ENCODE results near the gene POLR1E. TPM values are rescaled to one million over a fixed set of nuclear protein-coding genes. Genes with fewer than 3 reads are reported as not detected.
A peak's percentile ranks its signal among the peaks of the same experiment; 100 is the strongest.

Gene POLR1E, protein sequence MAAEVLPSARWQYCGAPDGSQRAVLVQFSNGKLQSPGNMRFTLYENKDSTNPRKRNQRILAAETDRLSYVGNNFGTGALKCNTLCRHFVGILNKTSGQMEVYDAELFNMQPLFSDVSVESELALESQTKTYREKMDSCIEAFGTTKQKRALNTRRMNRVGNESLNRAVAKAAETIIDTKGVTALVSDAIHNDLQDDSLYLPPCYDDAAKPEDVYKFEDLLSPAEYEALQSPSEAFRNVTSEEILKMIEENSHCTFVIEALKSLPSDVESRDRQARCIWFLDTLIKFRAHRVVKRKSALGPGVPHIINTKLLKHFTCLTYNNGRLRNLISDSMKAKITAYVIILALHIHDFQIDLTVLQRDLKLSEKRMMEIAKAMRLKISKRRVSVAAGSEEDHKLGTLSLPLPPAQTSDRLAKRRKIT
- total RNA-seq, result 29.3 TPM

GRCh38 chr9:37485389-37486255, at the start of gene POLR1E:
Gene POLR1E (plus strand): TSS chr9:37485948. CDS start chr9:37486048, 100 bp downstream.
- DNase-seq, result peak; percentile 95

DNA sequence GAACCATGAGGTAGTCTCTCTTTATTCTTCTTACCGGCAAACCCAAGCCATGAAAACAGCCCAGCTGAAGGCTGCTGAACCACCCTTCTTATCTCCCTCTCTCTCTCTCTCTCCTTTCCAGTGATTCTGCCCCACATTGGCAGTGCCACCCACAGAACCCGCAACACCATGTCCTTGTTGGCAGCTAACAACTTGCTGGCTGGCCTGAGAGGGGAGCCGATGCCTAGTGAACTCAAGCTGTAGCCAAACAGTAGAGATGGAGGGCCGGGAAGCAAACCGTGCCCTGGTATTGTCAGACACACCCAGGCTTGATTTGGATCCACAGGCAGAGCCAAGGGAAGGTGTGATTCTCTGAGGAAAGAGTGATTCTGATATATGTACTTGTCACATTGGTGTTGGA, 49.2 kb upstream of the POLR1E start:
- no peak for DNase-seq

- no peak for DNase-seq
Observed at GRCh38 chr9:37437010-37437409, 48.7 kb upstream of the POLR1E start.

- DNase-seq, result no peak
Observed at GRCh38 chr9:37437621-37438020, 48.1 kb upstream of the POLR1E start.

GRCh38 chr9:37438359-37438758, 47.4 kb upstream of the POLR1E start:
- no peak for DNase-seq

GRCh38 chr9:37441776-37442370, 43.9 kb upstream of the POLR1E start:
- peak; percentile 47 for DNase-seq

GRCh38 chr9:37442556-37442955, 43.2 kb upstream of the POLR1E start:
- no peak for DNase-seq

- DNase-seq, result no peak
Observed at GRCh38 chr9:37443566-37443965, 42.2 kb upstream of the POLR1E start.

DNA sequence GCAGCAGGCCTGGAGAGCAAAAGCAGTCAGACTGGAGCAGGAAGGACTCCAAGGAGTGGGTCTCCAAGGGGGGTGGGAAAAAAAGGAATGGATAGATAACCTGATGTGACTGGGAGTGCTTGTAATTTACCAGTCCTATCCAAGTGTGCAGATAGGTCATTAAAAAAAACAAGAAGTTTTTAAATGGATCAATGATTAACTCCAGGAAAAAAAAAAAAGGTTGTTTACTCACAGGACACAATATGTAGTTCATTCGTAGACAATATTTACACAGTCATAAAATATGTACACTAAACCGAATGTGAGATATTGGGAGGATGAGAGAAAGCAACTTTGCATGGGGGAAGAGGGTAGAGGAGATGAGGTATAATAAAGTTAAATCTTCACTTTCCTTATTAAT, 40.9 kb upstream of the POLR1E start:
- no peak for DNase-seq

- DNase-seq, result no peak
Observed at GRCh38 chr9:37445832-37446231, 39.9 kb upstream of the POLR1E start.

DNA sequence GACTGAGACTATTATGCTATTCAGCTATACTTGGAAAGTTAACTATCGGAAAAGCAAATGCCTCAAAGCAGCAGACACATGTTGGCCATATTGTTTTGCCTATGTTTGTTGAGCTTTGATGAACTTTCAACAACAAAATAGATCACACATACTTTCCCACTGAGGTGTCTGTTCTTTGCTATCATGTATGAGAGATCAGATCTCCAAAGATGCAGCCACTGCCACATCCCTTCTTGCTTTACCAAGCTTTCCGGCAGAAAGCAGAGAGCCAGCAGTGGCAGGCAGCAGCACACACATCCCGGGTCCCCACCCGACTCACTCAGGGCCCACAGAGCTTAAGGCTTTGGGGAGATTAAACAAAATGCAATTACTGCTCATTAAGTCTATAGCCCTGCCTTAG, 39.3 kb upstream of the POLR1E start:
- no peak for DNase-seq

- DNase-seq, result no peak
Observed at GRCh38 chr9:37447111-37447510, 38.6 kb upstream of the POLR1E start.

GRCh38 chr9:37449862-37450632, 35.7 kb upstream of the POLR1E start:
- DNase-seq, result no peak

DNA sequence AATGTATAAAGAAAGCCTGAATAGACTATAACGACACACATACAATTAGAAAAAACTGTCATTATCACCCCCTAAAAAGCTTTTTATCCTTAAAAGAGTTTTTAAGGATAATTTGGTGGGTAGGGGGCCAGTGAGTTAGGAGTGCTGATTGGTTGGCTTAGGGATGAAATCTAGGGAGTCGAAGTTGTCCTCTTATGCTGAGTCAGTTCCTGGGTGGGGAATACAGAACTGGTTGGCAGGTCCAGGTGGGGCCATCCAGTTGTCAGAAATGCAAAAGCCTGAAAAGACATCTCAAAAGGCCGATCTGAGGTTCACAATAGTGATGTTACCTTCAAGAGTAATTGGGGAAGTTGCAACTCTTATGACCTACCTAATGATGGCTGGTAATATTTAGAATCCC, 34.1 kb upstream of the POLR1E start:
- DNase-seq, result no peak

- no peak for DNase-seq
Observed at GRCh38 chr9:37452611-37453010, 33.1 kb upstream of the POLR1E start.

DNA sequence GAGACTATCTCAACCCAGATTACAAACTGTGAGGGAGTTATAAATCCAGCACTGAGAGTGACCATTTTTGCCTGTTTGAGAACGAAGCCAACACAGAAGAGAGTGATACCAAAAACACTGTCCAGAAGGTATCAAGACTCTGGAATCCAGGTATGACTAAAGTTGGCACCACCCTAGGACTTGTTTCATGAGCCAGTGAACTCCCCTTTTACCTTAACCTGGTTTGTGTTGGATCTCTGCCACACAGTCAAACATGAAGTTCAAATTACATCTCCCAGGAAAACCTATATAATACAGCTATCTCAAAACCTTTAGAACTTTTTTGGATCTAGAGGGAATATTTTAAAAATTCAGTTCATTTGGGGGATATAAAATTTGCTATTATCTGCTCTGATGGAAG, 31.9 kb upstream of the POLR1E start:
- no peak for DNase-seq

DNA sequence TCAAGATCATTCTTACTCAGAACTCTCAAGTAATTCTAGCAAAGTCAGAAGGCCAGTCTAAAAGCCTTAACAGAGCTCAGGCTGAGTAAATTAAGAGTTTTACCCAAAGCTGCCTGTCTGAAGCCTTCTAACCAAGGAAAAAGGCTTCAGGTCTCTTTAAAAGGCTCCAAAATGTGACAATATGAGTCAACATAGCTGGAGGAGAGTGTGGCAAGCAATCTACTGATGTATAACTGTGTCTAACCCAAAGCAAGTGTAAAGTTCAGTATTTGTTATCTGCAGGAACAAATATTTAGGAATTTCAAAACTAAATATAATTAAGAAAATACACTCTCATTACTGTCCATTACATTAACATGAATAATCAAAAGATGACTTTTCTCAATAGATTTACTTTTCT, 31.5 kb upstream of the POLR1E start:
- no peak for DNase-seq

- DNase-seq, result no peak
Observed at GRCh38 chr9:37455884-37456647, 29.7 kb upstream of the POLR1E start.

- DNase-seq, result peak; percentile 27
Observed at GRCh38 chr9:37456817-37457216, 28.9 kb upstream of the POLR1E start.

- no peak for DNase-seq
Observed at GRCh38 chr9:37464006-37464405, 21.7 kb upstream of the POLR1E start.
